EH (cell line): ENCODE results near the gene ATP8A1.
A peak's percentile ranks its signal among the peaks of the same experiment; 100 is the strongest.
"Not testable (repeated sequence)": the region's sequence is repeated elsewhere in the genome, so short reads cannot be mapped to it uniquely, and the experiment has no call there.

Source experiments
- DNase-seq: peaks from one replicate; pipeline ENCODE4 v3.0.0-alpha.2; 2015; ENCODE audit warnings: low read depth

The ATP8A1 gene

DNA sequence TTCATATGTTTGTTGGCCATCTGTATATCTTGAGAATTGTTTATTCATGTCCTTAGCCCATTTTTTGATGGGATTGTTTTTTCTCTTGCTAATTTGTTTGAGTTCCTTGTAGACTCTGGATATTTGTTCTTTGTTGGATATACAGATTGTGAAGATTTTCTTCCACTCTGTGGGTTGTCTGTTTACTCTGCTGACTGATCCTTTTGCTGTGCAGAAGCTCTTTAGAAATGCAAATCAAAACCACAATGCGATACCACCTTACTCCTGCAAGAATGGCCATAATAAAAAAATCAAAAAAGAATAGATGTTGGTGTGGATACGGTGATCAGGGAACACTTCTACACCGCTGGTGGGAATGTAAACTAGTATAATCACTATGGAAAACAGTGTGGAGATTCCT, 189.1 kb downstream of the ATP8A1 start:
- DNase-seq = not testable (repeated sequence)

DNA sequence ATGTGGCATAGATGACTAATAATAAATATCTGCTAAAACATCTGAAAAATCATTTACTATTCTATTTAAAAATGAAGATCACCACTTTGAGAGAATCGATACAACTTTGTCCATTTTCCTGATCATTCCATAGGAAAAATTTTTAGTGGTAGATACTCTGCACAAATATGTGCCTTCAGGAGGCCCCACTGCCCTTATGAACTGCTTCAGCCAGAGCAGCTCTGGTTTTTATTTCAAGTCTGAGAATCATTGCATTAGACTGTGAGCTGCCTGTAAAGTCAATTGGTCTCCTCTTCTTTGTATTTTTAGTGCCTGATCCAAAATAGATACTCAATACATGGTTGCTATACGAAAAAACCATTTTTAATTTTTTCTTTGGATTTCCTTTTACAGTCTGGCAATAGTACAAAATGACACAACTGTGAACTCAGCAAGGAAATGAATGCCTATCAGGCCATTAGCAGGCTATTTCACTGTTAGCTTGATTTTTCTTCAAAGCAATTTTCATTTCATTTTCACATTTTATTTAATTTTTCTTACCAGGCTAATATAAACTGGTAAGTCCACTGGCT, 190.5 kb downstream of the ATP8A1 start:
- no peak for DNase-seq

GRCh38 chr4:42464550-42465094, 192.3 kb downstream of the ATP8A1 start:
- no peak for DNase-seq

DNA sequence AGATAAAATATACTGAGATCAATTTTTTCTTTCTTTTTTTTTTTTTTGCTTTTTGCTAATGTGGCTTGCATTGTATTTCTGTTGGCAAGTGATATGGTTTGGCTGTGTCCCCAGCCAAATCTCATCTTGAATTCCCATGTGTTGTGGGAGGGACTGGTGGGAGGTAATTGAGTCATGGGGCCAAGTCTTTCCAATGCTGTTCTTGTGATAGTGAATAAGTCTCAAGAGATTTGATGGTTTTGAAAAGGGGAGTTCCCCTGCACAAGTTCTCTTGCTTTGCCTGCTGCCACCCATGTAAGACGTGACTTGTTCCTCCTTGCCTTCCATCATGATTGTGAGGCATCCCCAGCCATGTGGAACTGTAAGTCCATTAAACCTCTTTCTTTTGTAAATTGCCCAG, 195.7 kb downstream of the ATP8A1 start:
- DNase-seq = not testable (repeated sequence)

DNA sequence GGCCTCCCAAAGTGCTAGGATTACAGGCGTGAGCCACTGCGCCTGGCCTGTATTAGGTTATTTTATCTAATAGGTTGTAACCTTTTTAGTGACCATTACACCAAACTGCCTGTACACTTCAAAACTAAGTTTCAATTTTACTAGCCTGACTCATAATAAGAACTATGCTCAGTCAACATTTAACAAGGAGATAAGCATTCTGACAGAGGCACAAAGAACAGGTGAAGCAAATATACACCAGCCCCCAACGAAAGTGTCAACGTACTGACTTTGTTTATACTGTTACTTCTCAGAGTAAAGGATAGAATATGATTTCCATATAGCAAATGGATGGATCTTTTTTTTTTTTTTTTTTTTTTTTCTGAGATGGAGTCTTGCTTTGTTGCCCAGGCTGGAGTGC, 196.9 kb downstream of the ATP8A1 start:
- no peak for DNase-seq

- no peak for DNase-seq
These were observed 198.2 kb downstream of the ATP8A1 start for GRCh38 chr4:42458657-42459056.

DNA sequence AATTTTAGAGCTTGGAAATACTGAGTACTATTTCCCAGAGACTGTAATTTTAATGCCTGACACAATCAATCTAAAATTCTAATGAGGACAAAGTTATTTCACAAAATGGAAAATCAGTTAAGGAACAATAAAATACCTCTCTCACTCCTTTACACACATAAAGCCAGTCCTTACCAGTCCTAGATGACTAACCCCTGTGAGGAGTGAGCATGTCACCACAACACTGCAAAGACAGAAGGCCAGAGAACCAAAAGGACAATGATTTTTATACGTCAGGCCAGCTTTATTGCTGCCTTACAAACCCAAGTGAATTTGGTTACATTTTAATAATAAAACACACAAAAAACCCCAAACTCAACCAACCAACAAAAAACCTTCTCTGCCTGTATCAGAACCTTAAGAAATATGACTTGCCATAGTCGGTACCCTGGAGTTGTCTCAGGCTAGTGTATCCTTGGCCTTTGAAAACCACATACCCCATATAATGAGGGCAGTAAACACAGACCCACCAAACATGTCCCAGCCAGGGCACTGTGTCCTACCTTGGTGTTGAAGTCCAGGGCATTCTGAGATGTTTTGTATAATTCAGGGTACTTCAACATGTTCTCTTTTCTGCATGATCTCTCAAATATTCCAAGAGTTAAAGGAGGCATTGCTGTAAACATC, 202.0 kb downstream of the ATP8A1 start:
- DNase-seq = no peak

GRCh38 chr4:42453612-42454011, 203.3 kb downstream of the ATP8A1 start:
- DNase-seq = no peak

- DNase-seq = no peak
These were observed 204.1 kb downstream of the ATP8A1 start for GRCh38 chr4:42452823-42453222.

DNA sequence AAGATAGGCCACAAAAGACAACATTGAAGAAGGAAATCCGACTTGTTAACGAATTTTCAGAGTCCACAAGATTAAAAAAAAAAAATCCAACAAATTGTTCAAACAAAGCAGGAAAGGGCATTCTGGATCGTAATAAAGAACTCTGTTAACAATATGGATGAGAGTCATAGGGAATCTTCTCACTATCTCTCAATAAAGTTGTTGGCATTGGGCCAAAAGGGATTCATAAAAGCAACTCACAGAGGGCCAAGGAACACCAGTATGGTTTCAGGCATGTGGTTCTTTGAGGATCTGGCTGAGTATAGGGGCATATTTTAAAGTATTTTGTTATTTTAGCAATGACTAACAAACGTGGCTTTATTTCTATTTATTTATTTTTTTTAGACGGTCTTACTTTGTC, 210.1 kb downstream of the ATP8A1 start:
- DNase-seq = no peak

- no peak for DNase-seq
These were observed 211.9 kb downstream of the ATP8A1 start for GRCh38 chr4:42445038-42445437.

DNA sequence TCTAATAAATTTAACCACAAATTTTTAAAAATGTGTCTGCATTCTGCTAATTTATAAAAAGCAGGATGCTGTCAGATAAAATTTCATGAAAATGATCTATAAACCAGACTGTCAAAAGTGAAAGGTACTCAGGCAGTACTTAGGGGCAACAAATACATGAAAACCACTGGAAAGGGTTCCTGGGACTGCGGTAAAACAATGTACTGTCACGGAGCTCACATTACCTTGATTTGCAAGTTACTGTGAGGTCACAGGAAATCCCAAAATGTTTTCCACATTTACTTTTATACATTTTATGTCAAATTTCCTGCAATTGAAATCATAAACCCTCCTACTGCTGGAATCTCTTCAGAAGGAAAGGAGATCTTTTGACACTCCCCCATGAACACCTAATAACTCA, 214.3 kb downstream of the ATP8A1 start:
- DNase-seq = no peak

- no peak for DNase-seq
These were observed 216.8 kb downstream of the ATP8A1 start for GRCh38 chr4:42440083-42440482.

DNA sequence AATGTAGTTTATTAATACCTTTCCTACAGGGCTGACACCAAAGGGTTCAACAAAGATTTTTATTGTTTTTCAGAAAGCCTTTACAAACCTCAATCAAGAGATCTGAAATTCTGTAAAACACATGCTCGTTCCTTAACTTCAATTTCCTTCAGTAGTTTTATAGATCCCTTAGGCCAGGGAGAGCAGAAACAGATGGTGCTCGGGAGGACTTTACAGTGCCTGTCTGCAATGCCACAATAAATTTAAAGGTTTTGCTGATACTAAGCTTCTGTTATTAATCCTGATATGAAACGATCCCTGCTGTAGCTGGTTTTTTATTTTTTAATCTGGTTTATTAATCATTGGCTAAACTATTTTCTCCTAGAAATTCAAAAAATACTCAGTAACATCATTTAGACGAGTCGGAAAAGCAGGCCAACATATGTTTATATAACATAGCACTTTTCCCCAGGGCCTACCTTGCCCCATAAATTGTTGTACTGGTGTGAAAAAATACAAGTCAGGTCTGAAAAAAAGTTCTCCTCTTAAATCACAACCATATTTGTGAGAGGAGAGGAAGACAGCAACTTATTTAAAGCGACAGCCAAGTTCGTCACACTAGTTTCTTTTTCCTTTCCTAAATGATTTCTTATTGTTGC, 219.9 kb downstream of the ATP8A1 start:
- DNase-seq = no peak

DNA sequence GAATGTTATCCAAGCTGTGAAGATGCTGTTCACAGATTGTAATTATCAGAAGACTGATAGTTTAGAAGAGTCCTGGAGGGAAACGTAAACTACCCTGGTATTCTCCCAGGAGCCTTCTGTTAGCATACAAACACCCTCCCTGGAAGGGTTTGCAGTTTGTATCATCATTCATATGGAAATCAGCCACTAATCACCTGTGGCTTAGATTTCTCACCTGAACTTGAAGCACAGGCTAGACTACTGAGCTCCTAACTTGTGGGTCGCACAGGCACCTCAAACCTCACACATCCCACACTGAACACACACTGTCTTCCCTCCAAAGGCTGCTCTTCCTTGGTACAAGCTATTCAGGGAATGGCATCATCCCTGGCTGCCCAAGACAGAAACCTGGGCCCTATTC, 228.9 kb downstream of the ATP8A1 start:
- no peak for DNase-seq

GRCh38 chr4:42425146-42426065, 231.5 kb downstream of the ATP8A1 start:
- DNase-seq = no peak

GRCh38 chr4:42420140-42420539, 236.8 kb downstream of the ATP8A1 start:
- no peak for DNase-seq

DNA sequence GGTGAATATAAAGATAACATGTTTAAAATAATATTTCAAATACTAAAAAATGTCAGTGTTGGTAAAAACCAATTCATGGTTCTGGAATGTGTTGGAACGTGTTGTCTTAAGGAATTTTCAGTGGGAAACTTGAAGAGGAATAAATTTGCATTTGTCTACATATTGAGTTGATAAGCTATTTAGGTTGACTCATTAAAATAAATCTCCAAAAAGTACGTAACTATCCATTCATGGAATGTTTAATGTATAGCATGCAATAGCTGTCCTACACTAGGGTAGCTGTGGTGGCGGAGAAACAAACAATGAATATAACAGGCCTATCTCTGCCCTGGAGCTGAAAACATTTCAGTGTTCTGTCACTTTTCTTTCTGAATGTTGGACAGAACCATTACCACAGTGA, 239.4 kb downstream of the ATP8A1 start:
- DNase-seq = no peak

DNA sequence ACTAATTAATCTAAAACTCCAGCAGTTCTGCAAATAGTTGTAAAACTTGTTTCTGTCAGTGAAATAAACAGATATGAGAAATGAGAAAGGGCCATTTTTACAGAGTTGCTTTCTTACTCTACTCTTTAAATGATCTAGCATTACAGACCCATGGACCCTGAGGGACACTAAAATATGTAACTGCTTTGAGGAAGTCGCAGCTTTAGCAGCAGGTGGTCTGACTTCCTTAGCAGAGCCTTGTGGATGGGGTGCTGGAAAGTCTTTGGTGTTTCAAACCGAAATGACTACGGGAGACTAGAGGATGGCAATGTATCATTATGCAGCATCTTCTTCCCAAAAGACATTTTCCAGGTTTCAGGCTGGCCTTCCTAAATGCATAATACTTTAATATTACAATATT, 240.9 kb downstream of the ATP8A1 start:
- DNase-seq = no peak

DNA sequence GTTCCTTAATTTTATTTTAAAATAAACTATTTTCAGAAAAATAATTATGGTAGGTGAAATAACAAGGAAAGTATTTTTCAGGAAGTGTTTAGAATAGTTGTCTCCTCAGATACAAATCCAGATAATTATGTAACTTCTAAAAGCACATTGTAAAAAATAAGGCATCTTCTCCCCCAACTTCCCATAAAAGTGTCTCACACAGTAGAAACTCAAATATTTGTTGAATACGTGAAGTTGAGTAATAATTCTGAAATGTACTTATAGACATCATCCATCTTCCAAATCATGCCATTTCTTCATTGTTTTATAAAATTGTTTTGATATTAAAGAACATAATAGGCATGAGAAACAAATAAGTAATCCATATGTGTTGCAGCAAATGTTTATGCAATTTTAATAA, 241.6 kb downstream of the ATP8A1 start:
- DNase-seq = no peak

GRCh38 chr4:42412251-42412650, 244.7 kb downstream of the ATP8A1 start:
- DNase-seq = peak; percentile 51

- no peak for DNase-seq
These were observed 245.1 kb downstream of the ATP8A1 start for GRCh38 chr4:42411803-42412202.
